ENCODE results near the gene GMDS.

The GMDS gene

GRCh38 chr6:2133716-2134310, 111.6 kb downstream of the GMDS start:
- no peak for TF ChIP-seq CTCF (IDR thresholded peaks at IDR 0.05)
- H2AFZ ChIP-seq, result no peak overlapping the region
- no peak overlapping the region for H3K27ac ChIP-seq

GRCh38 chr6:2132916-2133315, 112.5 kb downstream of the GMDS start:
- Histone ChIP-seq H3K9ac (no peak overlapping the region), H3K79me2 (no peaks in the 10 kb centered on the region), H3K4me1 (no peaks in the 10 kb centered on the region), H3K4me3 (ENCODE audit: low read depth, low read length) (no peak overlapping the region), H2AFZ (no peak overlapping the region), H3K27me3 (ENCODE audit: control insufficient read depth, insufficient read depth, low read length) (no peaks in the 10 kb centered on the region), H3K9me3 (ENCODE audit: control insufficient read depth, low read length) (no peaks in the 10 kb centered on the region), H3K27ac (no peak overlapping the region), H3K4me2 (ENCODE audit: low read length) (no peak overlapping the region), H3K36me3 (ENCODE audit: control insufficient read depth, insufficient read depth, low read length) (no peaks in the 10 kb centered on the region)
- no peak for TF ChIP-seq CTCF (IDR thresholded peaks at IDR 0.05)

More at GRCh38 chr6:2133716-2134310, 111.6 kb downstream of the GMDS start:
- H3K36me3 ChIP-seq (ENCODE audit: control insufficient read depth, insufficient read depth, low read length), result no peaks in the 10 kb centered on the region
- H3K4me2 ChIP-seq (ENCODE audit: low read length), result no peak overlapping the region
- no peaks in the 10 kb centered on the region for H3K9me3 ChIP-seq (ENCODE audit: control insufficient read depth, low read length)
- no peak overlapping the region for H3K4me3 ChIP-seq (ENCODE audit: low read depth, low read length)
- H3K4me1 ChIP-seq, result no peaks in the 10 kb centered on the region
- H3K9ac ChIP-seq, result no peak overlapping the region
- no peaks in the 10 kb centered on the region for H3K27me3 ChIP-seq (ENCODE audit: control insufficient read depth, insufficient read depth, low read length)
- no peaks in the 10 kb centered on the region for H3K79me2 ChIP-seq

- H3K36me3 ChIP-seq (ENCODE audit: control insufficient read depth, insufficient read depth, low read length), result no peaks in the 10 kb centered on the region
- H2AFZ ChIP-seq, result no peak overlapping the region
- no peak overlapping the region for H3K4me2 ChIP-seq (ENCODE audit: low read length)
- H3K4me3 ChIP-seq (ENCODE audit: low read depth, low read length), result no peak overlapping the region
- H3K4me1 ChIP-seq, result no peaks in the 10 kb centered on the region
- no peak overlapping the region for H3K9ac ChIP-seq
- no peaks in the 10 kb centered on the region for H3K27me3 ChIP-seq (ENCODE audit: control insufficient read depth, insufficient read depth, low read length)
- H3K79me2 ChIP-seq, result no peaks in the 10 kb centered on the region
- no peaks in the 10 kb centered on the region for H3K9me3 ChIP-seq (ENCODE audit: control insufficient read depth, low read length)
- H3K27ac ChIP-seq, result no peak overlapping the region
- no peak for TF ChIP-seq CTCF (IDR thresholded peaks at IDR 0.05)
These were observed 113.0 kb downstream of the GMDS start for GRCh38 chr6:2132416-2132815.

- H2AFZ ChIP-seq, result no peak overlapping the region
- no peaks in the 10 kb centered on the region for H3K36me3 ChIP-seq (ENCODE audit: control insufficient read depth, insufficient read depth, low read length)
- H3K9ac ChIP-seq, result no peak overlapping the region
- no peaks in the 10 kb centered on the region for H3K79me2 ChIP-seq
- TF ChIP-seq CTCF (IDR thresholded peaks at IDR 0.05), result no peak
- H3K4me2 ChIP-seq (ENCODE audit: low read length), result no peak overlapping the region
- no peak overlapping the region for H3K27ac ChIP-seq
- H3K4me3 ChIP-seq (ENCODE audit: low read depth, low read length), result no peak overlapping the region
- no peaks in the 10 kb centered on the region for H3K9me3 ChIP-seq (ENCODE audit: control insufficient read depth, low read length)
- no peaks in the 10 kb centered on the region for H3K27me3 ChIP-seq (ENCODE audit: control insufficient read depth, insufficient read depth, low read length)
- H3K4me1 ChIP-seq, result no peaks in the 10 kb centered on the region
These were observed 116.2 kb downstream of the GMDS start for GRCh38 chr6:2129182-2129621.

- H3K9me3 ChIP-seq (ENCODE audit: control insufficient read depth, low read length), result no peaks in the 10 kb centered on the region
- no peak overlapping the region for H3K9ac ChIP-seq
- H3K4me1 ChIP-seq, result no peaks in the 10 kb centered on the region
- H3K4me3 ChIP-seq (ENCODE audit: low read depth, low read length), result no peak overlapping the region
- H3K79me2 ChIP-seq, result no peaks in the 10 kb centered on the region
- peak overlapping the region; percentile 13 for H3K27ac ChIP-seq
- TF ChIP-seq CTCF (IDR thresholded peaks at IDR 0.05), result no peak
- no peaks in the 10 kb centered on the region for H3K27me3 ChIP-seq (ENCODE audit: control insufficient read depth, insufficient read depth, low read length)
- H3K4me2 ChIP-seq (ENCODE audit: low read length), result no peak overlapping the region
- H3K36me3 ChIP-seq (ENCODE audit: control insufficient read depth, insufficient read depth, low read length), result no peaks in the 10 kb centered on the region
- H2AFZ ChIP-seq, result no peak overlapping the region
These were observed 117.9 kb downstream of the GMDS start for GRCh38 chr6:2127484-2127911.
